NCI-H146 treated with DMSO at 0.1 percent for 48 hours (cell line): ENCODE results near the gene COMTD1.
A peak's percentile ranks its signal among the peaks of the same experiment; 100 is the strongest.

ENCODE experiments used
- DNase-seq: peaks from one replicate; lab custom pipeline; 2025; ENCODE audit not compliant: unreplicated experiment; lab: John Stamatoyannopoulos, UW

Gene COMTD1

GRCh38 chr10:75245354-75246250 is 9.8 kb upstream of the COMTD1 start:
- no peak for DNase-seq

- no peak for DNase-seq
Measured at GRCh38 chr10:75244487-75245353, 9.0 kb upstream of the COMTD1 start.

DNA sequence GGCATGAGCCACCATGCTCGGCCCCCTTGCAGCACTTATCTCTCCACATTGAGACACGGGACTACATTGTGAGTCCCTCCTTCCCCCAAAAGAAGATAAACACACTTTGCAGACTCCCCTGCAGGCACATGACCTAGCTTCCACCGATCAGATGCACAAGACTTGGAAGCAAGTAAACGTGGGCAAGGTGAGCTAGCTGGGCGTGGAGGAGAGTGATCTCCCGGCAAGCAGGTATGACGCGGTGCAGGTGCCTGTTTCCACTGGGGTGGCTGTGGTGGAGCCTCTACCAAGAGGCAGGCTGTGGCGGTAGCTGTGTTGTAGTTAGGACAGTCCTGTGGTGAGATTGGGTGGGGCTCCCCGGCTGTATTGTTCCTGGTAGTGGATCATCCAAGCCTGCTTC is 7.7 kb upstream of the COMTD1 start:
- DNase-seq = no peak

DNA sequence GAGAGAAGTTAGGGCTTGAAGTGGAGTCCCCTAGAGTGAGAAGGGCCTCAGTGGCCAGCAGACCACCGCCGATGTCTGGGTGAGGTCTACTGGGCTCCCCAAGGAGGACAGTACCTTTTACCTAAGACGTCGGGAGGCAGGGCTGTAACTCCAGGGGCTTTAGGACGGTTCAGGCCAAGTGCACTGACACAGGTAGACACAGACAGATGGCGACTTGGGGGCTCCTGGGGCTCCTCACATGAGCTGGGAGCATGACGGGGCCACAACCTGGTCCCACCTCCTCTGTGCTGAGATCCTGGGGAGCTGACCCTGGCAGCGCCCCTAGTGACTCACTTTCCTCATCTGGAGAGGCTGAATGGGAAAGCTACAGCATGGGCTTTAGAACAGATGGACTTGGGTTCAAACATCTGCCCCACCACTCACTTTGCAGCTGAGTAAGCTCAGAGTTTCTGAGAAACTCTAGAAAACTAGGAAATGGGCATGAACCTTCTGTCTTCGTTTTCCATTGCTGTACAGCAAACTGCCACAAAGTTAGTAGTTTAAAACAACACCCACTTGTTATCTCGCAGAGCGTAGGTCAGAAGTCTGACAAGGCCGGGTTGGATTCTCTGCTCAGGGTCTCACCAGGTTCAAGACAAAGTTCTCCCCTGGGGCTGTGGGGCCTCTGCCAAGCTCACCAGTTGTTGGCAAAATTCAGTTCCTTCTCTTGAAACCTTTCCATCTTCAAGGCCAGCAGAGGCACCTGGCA is 4.7 kb upstream of the COMTD1 start:
- no peak for DNase-seq

GRCh38 chr10:75239096-75239790 is 3.5 kb upstream of the COMTD1 start:
- DNase-seq = no peak

DNA sequence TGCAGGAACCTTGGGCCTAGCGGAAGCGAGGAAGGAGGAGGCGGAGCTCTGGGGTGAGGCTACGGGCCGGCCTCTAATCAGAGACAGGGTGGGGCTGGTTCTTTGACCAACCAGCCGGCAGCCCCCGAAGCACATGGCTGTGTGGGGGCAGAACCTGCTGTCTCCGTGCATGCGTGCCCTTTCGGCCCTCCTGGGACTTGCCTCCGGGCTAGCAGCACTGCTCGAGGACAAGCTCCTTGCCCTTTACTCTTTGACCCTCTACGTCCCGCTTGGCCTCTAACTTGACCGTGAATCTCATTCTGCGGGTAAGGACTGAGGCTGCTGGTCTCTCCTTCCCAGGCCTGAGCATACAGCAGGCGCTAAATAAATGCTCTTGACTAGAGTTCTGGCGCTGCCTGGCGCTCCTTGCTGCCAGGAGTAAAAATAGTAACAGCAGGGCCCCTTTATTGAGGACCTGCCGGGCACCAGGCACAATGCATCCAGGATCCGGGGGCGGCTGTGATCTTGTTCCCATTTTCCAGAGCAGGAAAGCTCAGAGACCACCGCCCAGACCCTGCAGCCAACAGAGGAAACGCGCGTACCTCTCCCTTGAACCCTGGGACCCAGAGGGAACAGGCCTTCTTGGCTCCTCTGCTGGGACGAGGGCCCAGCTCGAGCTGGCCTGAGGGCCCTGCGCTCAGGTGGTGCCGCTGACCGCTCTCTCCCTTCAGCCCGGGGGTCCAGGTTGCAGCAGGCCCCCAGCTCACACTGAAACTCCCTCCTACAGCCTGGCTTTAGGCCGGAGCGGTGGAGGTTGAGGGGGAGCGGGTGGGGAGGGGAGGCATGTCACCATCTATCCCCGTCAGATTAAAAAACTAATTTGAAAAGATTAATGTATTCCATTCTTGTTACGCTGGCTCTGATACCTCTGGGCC is 2.7 kb upstream of the COMTD1 start:
- no peak for DNase-seq

DNA sequence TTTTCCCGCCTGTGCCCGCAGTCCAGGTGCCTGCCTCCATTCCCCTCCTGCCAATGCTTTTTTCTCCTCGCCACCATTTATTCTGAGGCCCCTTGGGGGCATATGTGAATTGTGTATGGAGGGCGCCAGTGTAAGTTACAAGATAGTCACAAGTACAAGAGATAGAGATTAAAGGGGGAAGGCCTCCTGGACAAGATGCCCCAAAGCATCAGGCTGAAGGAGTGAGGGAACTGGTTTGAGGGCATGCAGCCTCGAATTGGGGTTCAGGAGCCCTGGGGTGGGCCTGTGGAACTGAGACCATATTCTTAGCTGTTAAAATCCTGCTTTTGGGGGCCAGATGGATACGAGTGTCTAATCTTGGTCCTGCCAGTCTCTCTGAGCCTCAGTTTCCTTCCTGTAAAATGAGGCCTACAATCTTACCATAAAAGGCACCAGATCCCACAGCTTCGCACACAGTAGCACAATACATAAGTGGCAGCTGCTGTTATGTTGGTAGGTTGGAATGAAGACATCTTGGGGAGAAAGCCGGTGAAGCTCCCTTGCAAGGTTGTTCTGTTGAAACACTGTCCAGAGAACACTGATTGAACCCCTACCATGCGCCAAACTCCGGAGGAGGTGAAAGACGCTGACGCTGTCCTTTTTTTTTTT is 545 bp upstream of the COMTD1 start:
- no peak for DNase-seq

DNA sequence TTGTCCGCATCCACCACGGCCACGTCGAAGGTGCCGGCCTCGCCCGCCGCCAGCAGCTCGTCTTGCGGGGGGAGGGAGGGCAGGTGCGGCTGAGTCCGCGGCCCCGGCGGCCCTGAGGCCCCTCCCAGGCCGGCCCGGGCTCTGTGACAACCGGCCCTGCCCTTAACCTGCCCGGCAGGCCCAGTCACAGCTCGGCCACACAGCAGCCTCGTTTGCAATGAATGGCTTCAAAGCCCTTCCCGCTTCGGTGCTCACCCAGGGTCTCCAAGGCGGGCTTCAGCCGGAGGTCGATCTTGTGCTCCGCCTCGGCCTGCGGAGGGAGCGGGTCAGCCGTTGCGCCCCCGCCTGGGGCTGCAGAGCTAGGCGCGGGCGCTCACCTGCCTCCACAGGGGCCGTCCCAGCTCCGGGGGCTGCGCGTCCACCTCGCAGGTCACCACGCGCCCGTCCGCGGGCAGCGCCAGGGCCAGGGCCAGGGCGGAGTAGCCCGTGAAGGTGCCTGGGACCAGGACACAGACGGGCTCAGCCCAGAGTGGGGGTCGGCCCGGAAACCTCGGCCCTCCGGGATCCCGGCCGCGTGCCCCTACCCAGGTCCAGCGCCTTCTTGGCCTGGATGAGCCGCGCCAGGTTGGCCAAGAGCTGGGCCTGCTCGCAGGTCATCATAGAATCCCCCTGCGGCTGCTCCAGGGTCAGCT is 928 bp downstream of the COMTD1 start:
- DNase-seq = no peak

- peak; percentile 84 for DNase-seq
Measured at GRCh38 chr10:75234017-75234682, 1.6 kb downstream of the COMTD1 start.

DNA sequence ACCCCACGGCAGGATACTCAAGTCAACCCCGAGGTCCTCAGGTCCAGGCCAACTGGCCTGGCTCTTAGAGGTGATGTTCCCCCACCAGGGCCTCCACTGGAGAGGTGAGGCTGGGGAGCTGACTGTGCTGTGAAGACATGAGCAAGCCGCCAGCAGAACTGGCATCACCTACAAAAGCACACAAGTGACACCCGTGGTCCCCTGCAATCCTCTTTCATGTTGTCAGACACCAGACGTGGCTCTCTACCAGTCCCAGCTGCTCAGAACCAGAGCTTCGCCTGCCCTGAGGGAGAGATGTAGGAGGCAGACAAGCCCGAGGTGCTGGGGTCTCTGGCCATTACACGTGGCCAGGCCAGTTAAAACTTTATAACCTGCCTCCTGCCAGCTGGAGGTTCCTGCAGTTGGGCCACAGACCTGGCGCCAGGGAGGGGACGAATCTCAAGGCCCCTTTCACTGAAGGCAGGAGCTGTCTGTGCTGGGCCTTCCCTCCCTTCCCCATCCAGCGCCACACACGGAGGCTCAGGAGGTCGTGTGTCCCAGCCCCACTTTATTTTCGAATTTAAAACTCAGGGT is 2.2 kb downstream of the COMTD1 start:
- DNase-seq = no peak

DNA sequence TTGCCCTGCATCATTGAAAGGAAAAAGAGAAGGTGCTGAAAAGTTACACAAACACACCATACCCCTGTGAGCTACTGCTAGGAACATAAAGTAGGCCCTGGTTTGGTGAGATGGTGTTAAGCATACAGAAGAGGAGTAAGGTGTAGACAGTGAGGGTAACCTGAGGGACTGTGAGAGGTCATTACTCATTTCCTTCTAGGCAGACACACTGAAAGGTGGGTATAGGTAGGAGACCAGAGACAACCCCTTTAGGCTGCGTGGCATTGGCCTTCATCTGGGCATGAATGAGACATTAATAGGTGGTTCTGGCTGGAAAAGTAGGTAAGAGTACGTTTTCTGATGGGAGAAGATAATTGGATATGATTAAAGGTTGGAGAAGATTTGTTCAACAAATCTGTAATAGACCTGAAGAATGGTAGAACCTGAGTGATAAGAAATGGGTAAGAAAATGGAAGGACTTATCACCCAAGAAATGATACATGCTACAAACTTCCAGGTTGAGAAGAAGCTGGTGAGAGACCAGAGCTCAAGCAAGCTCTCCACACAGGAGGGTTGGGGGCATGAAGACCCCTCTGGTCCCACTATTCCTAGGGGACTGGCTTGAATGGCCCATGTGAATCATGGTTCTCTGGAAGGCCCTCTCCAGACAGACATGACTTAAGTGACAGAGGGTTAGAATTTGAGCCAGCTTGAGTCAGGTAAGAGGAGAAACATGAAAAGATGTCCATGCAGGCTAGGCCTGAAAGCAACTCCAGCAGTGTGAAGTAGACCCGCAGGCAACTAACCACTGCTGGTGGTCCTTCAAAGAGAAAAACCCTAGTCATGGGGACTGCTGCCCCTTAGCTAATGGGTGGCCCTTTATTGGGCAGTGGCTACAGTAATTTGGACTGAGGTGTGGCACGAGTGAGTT is 3.8 kb downstream of the COMTD1 start:
- no peak for DNase-seq

GRCh38 chr10:75230600-75231038 is 5.1 kb downstream of the COMTD1 start:
- peak; percentile 25 for DNase-seq

DNA sequence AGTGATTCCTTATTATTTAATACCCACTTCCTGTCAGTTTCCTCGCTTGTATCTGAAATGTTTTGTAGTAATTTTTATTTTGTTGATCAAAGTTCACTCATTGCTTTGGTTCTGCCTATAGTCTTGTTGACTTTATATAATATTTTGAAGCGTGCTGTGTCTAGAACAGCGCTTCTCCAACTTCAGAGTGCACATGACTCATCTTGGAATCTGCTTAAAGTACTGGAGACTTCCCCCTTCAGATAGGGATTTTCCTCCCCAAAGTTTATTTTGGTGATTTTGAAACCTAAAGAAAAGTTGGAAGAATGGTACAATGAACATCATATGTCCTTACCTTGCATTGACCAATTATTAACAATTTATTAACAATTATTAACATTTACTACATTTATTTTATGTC is 5.8 kb downstream of the COMTD1 start:
- DNase-seq = no peak

- no peak for DNase-seq
Measured at GRCh38 chr10:75228834-75229233, 6.9 kb downstream of the COMTD1 start.

GRCh38 chr10:75228278-75228677 is 7.5 kb downstream of the COMTD1 start:
- no peak for DNase-seq

DNA sequence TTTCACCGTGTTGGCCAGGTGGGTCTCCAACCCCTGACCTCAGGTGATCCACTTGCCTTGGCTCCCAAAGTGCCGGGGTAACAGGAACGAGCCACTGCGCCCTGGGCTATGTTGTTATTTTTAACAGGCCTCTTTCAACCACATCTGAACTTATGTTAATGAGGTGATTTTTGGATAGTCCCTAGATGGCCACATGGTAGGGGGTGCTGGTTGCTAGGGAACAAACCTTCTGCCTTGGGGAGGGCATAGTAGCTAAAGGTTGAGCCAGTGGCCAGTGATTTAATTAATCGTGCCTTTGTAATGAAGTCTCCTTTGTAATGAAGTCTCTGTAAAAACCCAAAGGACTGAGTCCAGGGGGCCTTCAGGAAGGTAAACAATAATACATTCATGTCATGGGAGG is 9.1 kb downstream of the COMTD1 start:
- DNase-seq = no peak

GRCh38 chr10:75226095-75226494 is 9.7 kb downstream of the COMTD1 start:
- DNase-seq = no peak
